ENCODE measurements around the gene NYNRIN.

NYNRIN gene

DNA sequence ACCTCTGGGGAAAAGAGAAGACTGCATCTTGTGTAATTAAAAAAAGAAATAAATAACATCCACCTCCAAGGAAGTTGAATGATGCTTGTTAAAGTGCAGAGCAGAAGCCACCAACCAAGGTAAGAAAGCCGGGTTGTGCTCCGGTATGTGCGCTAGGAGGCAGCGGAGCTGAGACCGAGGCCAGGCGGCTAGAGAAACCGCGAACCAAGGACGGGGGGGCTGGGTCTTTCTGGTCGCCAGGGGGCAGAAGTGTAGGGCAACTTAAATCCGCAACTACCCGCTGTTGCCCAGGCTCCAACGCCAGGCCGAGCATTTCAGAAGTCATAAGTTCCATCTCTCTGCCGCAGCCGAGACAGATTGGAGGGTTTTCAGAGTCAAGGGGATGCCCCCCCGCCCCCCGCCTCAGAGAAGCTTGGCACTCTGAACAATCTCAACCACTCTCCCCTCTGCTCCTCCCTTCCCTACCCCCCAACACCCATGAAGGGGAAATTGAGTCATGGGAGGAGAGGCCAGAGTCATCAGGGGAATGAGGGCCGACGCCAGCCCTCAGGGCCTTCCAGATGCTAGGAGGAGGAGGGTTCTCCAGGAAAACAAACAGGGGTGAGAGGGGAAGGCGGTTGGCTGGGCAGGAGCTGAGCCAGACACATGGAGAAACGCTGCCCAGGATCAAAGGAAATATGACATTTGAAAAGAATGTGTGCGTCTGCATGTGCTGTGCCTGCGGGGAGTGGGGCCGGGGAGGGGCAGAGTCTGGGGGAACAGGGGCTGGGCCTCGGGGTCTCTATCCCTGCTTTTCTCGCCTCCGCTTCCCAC, 33.0 kb upstream of the NYNRIN start:
- H3K27ac Mint-ChIP-seq: peak overlapping the region; percentile 99 to 100 (median 100)
- TF ChIP-seq, protein P1, sequence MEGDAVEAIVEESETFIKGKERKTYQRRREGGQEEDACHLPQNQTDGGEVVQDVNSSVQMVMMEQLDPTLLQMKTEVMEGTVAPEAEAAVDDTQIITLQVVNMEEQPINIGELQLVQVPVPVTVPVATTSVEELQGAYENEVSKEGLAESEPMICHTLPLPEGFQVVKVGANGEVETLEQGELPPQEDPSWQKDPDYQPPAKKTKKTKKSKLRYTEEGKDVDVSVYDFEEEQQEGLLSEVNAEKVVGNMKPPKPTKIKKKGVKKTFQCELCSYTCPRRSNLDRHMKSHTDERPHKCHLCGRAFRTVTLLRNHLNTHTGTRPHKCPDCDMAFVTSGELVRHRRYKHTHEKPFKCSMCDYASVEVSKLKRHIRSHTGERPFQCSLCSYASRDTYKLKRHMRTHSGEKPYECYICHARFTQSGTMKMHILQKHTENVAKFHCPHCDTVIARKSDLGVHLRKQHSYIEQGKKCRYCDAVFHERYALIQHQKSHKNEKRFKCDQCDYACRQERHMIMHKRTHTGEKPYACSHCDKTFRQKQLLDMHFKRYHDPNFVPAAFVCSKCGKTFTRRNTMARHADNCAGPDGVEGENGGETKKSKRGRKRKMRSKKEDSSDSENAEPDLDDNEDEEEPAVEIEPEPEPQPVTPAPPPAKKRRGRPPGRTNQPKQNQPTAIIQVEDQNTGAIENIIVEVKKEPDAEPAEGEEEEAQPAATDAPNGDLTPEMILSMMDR (IDR thresholded peaks at IDR 0.05; ENCODE audit: unreplicated experiment in 3 of 3): peak; percentile 85 to 91 (median 90)
- no peaks in the 10 kb centered on the region for H3K36me3 Mint-ChIP-seq (ENCODE audit: low read depth)
- H3K4me3 Mint-ChIP-seq: peak overlapping the region; percentile 83 to 95 (median 92)
- H3K4me1 Mint-ChIP-seq: peaks cover 31% of the 10 kb centered on the region
- peaks cover 9% of the 10 kb centered on the region for H3K27me3 Mint-ChIP-seq (ENCODE audit: low read depth)
- no peaks in the 10 kb centered on the region for H3K9me3 Mint-ChIP-seq

DNA sequence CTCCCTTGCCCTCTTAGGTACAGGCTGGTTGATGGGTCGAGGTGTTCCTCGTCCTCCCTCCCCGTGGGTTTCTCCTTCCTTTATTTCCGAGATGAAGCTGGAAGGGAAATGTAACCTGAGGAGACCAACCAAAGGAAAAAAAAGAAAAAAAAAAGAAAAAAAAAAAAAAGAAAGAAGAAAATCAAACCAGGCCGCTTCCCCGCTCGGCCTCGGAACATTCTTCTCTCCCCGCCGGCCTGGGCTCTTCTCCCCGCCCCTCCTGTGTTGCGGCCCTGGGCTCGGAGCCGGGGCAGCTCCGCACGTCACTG, 32.4 kb upstream of the NYNRIN start:
- Mint-ChIP-seq H3K27me3 (ENCODE audit: low read depth) (peaks cover 5% of the 10 kb centered on the region), H3K9me3 (no peaks in the 10 kb centered on the region), H3K4me1 (peaks cover 37% of the 10 kb centered on the region), H3K27ac (peak overlapping the region; percentile 99 to 100 (median 100)), H3K36me3 (ENCODE audit: low read depth) (peaks cover 5% of the 10 kb centered on the region), H3K4me3 (peak overlapping the region; percentile 83 to 95 (median 92))
- TF ChIP-seq, protein P1 (IDR thresholded peaks at IDR 0.05; ENCODE audit: unreplicated experiment in 3 of 3): no peak

DNA sequence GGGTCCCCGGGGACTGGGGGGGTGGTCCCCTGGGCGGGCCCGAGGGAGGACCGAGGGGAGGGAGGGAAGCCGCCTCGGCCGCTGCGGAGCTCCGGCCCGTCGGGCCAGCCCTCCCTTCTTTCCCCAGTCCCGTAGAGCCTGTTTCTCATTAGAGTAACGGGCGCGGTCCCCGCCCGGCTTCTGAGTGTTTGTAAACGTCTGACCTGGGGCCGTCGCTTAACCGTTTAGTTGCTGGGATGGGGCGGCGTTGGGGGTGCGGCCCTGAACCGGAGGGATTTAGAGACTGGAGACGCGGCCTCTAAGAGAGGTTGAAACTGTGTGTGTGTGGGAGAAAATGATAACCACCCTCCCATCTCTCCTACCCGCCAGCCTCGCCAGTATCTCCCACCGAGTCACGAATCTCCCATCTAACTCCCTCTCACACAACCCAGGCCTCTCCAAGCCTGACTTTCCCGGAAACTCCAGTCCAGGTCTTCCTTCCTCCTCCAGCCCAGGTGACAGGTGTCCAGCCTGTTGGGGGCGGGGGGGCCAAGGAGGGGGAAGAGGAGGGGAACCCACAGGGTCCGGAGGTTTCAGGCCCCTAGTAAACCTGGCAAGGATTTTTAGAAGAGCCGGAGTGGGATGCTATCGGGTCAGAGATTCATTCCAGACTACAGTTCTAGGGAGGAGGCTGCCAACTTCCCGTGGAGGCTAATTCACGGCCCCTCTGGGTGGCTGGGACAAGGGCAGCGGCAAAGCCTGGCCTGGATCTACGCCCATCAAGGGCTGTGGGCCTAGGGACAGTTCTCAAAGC, 31.9 kb upstream of the NYNRIN start:
- Mint-ChIP-seq H3K27ac (peak overlapping the region; percentile 99 to 100 (median 100)), H3K27me3 (ENCODE audit: low read depth) (peaks cover under 1% of the 10 kb centered on the region), H3K4me3 (peak overlapping the region; percentile 89 to 95 (median 92)), H3K9me3 (no peaks in the 10 kb centered on the region), H3K4me1 (peaks cover 41% of the 10 kb centered on the region), H3K36me3 (ENCODE audit: low read depth) (peaks cover 9% of the 10 kb centered on the region)
- TF ChIP-seq, protein P1 (IDR thresholded peaks at IDR 0.05; ENCODE audit: unreplicated experiment in 3 of 3): no peak

DNA sequence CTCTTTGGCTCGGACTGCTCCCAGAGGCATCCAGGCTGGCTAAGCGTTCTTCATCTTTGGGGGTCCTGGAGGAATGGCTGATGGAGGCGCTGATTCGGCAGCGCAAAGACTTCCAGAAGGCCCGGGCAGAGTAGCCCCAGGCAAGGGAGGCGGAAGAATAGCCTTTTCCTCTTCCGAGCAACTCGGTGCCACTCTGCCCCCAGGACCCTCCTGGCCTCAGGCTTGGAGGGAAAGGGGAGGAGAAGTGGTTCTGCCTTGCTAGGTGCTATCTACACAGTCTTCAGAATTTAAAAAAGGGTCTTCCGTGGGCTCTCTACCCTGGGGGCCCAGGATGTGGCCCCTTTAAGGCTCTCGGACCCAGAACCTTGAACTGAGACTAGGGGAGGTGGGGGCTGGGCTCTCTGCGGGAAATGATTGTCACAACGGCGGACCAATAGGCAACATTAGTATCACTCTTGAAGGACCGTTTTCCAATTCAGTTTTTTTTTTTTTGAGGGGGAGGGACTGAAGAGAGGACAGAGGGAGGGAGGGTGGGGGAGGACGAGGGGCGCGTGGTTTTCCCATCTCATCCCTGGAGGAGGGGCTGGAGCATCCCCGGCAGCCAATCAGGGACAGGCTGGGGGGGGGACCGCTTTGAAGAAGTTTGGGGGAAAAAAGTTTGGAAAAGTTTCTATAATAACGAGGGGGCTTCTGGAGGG, 31.1 kb upstream of the NYNRIN start, which contains the start of gene NFATC4:
Gene NFATC4, plus strand, starts transcription at position 671 of the 698 bp plus-strand sequence. CDS start 157 bp downstream, outside the sequence.
- Mint-ChIP-seq H3K27me3 (ENCODE audit: low read depth) (no peaks in the 10 kb centered on the region), H3K36me3 (ENCODE audit: low read depth) (peaks cover 15% of the 10 kb centered on the region), H3K4me3 (peak within 1 kb of the TSS; percentile 89 to 95 (median 92)), H3K4me1 (peaks cover 48% of the 10 kb centered on the region), H3K27ac (peak within 1 kb of the TSS; percentile 99 to 100 (median 100)), H3K9me3 (no peaks in the 10 kb centered on the region)
- TF ChIP-seq, protein P1 (IDR thresholded peaks at IDR 0.05; ENCODE audit: unreplicated experiment in 3 of 3): no peak

DNA sequence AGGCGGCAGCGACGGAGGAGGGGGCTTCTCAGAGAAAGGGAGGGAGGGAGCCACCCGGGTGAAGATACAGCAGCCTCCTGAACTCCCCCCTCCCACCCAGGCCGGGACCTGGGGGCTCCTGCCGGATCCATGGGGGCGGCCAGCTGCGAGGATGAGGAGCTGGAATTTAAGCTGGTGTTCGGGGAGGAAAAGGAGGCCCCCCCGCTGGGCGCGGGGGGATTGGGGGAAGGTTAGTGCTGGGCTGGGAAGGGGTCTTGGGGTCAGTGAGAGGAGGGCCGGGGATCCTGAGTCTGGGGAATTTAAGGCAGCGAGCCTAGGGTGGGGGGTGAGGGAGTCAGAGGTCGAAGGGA, 30.6 kb upstream of the NYNRIN start:
- Mint-ChIP-seq H3K27ac (peak overlapping the region; percentile 99 to 100 (median 100)), H3K9me3 (no peaks in the 10 kb centered on the region), H3K4me1 (peaks cover 52% of the 10 kb centered on the region), H3K27me3 (ENCODE audit: low read depth) (no peaks in the 10 kb centered on the region), H3K4me3 (peak overlapping the region; percentile 89 to 95 (median 92)), H3K36me3 (ENCODE audit: low read depth) (peaks cover 21% of the 10 kb centered on the region)
- TF ChIP-seq, protein P1 (IDR thresholded peaks at IDR 0.05; ENCODE audit: unreplicated experiment in 3 of 3): no peak
